LNCAP (cell line): Measurements from ENCODE around the gene G3BP1.

ENCODE experiments used
- TF ChIP-seq, protein P1 (sequence below): fragments of 450-650 bp; IDR thresholded peaks from 2 replicates; pipeline ENCODE4 v1.5.1; 2017; ENCODE audit warnings: mild to moderate bottlenecking

G3BP1 gene

GRCh38 chr5:151805414-151806223 lies 33.9 kb downstream of the G3BP1 start:
- TF ChIP-seq, protein P1, sequence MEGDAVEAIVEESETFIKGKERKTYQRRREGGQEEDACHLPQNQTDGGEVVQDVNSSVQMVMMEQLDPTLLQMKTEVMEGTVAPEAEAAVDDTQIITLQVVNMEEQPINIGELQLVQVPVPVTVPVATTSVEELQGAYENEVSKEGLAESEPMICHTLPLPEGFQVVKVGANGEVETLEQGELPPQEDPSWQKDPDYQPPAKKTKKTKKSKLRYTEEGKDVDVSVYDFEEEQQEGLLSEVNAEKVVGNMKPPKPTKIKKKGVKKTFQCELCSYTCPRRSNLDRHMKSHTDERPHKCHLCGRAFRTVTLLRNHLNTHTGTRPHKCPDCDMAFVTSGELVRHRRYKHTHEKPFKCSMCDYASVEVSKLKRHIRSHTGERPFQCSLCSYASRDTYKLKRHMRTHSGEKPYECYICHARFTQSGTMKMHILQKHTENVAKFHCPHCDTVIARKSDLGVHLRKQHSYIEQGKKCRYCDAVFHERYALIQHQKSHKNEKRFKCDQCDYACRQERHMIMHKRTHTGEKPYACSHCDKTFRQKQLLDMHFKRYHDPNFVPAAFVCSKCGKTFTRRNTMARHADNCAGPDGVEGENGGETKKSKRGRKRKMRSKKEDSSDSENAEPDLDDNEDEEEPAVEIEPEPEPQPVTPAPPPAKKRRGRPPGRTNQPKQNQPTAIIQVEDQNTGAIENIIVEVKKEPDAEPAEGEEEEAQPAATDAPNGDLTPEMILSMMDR: no peak

GRCh38 chr5:151808451-151809169 lies 36.9 kb downstream of the G3BP1 start:
- TF ChIP-seq, protein P1: no peak

GRCh38 chr5:151810449-151810848 lies 38.7 kb downstream of the G3BP1 start:
- TF ChIP-seq, protein P1: no peak

DNA sequence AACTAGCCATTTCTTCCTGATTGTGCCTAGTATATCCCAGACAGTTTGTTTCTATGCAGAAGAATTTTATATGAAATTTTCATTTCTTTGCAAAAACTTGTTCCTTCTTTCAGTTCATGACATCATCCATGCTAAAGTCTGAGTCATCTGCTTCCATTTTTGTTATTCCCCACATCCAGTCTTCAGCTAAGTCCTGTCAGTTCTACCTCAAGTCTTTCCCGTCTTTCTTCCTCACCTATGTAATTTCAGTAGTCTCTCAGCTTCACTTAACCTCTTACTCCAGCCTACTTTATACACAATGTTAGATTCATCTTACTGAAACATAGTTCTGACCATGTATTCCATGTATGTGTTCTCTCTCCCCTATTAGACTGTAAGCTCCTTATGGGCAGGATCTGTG lies 39.1 kb downstream of the G3BP1 start:
- TF ChIP-seq, protein P1: no peak

DNA sequence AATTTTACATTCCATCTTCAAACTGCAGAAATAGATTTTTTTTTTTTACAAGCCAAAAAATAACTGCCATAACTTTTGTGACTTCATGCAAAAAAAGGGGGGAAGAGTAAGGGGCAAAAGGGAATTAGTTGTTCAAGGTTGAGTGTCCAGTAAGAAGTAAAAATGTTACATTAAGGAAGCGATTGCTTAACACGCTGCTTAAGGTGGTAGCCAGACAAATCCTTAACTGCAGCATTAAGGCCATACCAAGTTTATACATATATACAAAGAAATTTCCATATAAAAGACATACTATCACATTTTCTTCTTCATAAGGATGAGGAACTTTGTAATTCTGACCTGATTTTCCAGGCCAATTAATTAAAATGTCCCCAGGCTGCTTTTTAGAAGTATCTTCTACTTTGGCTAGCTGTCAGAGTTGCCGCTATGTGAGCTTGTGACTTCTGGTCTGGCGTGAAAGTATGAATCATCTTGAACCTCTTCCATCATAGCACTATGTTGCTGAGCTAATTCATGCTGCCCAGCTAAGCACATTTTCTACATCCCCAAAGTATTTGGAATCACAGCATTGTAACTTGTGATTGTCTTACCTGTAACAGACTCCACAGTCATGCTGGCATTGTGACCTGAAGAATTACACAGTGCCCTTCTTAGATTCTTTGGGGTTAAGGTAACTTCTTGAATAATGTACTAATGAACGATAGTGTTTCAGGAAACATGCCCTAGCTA lies 40.0 kb downstream of the G3BP1 start:
- TF ChIP-seq, protein P1: no peak

GRCh38 chr5:151812757-151813309 lies 41.1 kb downstream of the G3BP1 start:
- TF ChIP-seq, protein P1: no peak

- TF ChIP-seq, protein P1: no peak
Observed at GRCh38 chr5:151815051-151815450, 43.3 kb downstream of the G3BP1 start.
